NB4 (cell line): Measurements from ENCODE around the gene SLC39A11.

Experiments
- MYC ChIP-seq: IDR thresholded peaks from 2 replicates; pipeline ENCODE4 v1.6.1; 2011; ENCODE audit warnings: low read depth, low read length
- POLR2A ChIP-seq: IDR thresholded peaks from 2 replicates; pipeline ENCODE4 v1.6.1; 2011; ENCODE audit warnings: mild to moderate bottlenecking; ENCODE audit not compliant: insufficient read length; ENCODE audit errors: extremely low read depth
- TF ChIP-seq, protein P1 (sequence below): IDR thresholded peaks from one replicate; pipeline ENCODE4 v1.5.1; 2012; ENCODE audit warnings: low read depth, low read length
- TF ChIP-seq, protein P2 (sequence below): IDR thresholded peaks from 2 replicates; pipeline ENCODE4 v1.6.1; 2011; ENCODE audit warnings: low read depth, low read length

DNA sequence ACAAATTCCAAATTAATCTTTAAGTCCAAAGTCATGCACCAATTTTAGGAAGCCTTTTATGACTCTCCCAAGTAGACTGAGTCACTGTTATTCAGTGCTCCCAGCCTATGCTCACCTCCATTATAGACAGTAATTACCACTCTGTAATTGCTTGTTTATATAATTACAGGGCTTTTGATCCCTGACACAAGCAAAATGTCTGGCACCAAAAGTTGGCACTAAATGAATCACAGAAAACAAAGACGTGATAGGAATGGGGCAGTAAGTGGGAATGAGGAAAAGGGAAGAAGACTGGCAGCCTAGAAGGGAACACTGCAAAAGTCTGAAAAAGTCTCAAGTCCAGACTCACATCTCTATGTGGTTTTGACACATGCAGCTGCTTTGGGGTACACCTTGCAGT lies 94.1 kb downstream of the SLC39A11 start:
- TF ChIP-seq, protein P1, sequence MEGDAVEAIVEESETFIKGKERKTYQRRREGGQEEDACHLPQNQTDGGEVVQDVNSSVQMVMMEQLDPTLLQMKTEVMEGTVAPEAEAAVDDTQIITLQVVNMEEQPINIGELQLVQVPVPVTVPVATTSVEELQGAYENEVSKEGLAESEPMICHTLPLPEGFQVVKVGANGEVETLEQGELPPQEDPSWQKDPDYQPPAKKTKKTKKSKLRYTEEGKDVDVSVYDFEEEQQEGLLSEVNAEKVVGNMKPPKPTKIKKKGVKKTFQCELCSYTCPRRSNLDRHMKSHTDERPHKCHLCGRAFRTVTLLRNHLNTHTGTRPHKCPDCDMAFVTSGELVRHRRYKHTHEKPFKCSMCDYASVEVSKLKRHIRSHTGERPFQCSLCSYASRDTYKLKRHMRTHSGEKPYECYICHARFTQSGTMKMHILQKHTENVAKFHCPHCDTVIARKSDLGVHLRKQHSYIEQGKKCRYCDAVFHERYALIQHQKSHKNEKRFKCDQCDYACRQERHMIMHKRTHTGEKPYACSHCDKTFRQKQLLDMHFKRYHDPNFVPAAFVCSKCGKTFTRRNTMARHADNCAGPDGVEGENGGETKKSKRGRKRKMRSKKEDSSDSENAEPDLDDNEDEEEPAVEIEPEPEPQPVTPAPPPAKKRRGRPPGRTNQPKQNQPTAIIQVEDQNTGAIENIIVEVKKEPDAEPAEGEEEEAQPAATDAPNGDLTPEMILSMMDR, result no peak
- TF ChIP-seq POLR2A, result no peak
- no peak for TF ChIP-seq MYC
- TF ChIP-seq, protein P2, sequence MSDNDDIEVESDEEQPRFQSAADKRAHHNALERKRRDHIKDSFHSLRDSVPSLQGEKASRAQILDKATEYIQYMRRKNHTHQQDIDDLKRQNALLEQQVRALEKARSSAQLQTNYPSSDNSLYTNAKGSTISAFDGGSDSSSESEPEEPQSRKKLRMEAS, result no peak
